ENCODE measurements around the gene PHACTR3.

DNA sequence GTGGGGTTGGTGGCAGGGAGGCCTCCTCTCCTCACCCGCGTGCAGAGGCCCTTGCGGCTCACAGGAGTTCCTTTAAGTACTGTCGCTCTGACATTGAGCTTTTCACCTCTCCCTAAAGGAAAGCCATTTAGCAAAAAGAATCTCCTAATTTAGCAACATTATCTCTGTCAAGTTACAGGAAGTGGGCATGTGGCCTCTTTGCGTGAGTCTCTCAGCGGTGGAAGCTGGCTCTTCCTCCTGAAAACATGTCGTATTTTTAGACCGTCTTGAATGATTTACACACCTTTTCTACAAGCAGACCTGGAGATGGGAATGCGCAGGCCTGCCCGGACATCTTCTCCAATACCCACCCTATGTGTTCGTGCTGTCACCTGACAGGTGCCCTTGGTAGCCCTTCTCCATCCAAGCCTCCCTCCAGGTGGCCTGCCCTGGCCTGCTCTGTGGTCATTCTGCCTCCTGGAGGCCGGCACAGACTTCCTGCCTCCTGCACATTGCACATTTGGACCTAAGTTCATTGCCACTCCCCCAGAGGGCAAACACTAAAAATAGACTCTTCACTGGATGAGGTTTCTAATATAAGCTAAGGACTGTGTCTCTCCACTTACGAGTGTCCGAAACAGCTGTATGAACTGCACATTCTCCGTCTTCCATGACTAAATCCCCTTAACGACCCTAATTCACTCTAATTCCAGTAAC, 18.5 kb upstream of the PHACTR3 start:
- TF ChIP-seq, protein P1, sequence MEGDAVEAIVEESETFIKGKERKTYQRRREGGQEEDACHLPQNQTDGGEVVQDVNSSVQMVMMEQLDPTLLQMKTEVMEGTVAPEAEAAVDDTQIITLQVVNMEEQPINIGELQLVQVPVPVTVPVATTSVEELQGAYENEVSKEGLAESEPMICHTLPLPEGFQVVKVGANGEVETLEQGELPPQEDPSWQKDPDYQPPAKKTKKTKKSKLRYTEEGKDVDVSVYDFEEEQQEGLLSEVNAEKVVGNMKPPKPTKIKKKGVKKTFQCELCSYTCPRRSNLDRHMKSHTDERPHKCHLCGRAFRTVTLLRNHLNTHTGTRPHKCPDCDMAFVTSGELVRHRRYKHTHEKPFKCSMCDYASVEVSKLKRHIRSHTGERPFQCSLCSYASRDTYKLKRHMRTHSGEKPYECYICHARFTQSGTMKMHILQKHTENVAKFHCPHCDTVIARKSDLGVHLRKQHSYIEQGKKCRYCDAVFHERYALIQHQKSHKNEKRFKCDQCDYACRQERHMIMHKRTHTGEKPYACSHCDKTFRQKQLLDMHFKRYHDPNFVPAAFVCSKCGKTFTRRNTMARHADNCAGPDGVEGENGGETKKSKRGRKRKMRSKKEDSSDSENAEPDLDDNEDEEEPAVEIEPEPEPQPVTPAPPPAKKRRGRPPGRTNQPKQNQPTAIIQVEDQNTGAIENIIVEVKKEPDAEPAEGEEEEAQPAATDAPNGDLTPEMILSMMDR (IDR thresholded peaks at IDR 0.05 in 8 of 11, conservative IDR thresholded peaks at IDR 0.05 in 3 of 11) = peak in 1 of 11 experiments; percentile 13
- TF ChIP-seq POLR2A (IDR thresholded peaks at IDR 0.05) (no peak), POLR2AphosphoS5 (IDR thresholded peaks at IDR 0.05) (peak in 1 of 3 donors; percentile 45)

Data from spleen (tissue), 7 donors.